IMR-90 (cell line): Measurements from ENCODE around the gene FAM193A. TPM values are rescaled to one million over a fixed set of nuclear protein-coding genes. Genes with fewer than 3 reads are reported as not detected.
A peak's percentile ranks its signal among the peaks of the same experiment; 100 is the strongest.

Source experiments
- ATAC-seq: fragments of 200-7000 bp; cut with Tn5 transposase; 2 replicates; pipeline ENCODE4 v1.9.1; 2020; ENCODE audit warnings: low read depth, mild to moderate bottlenecking, moderate library complexity
- BruUV-seq: library from RNA; stranded (reverse); fragments of 400-500 nt; replicated peaks from 2 replicates; lab custom pipeline; 2021; lab: Mats Ljungman, UMichigan
- CTCF ChIA-PET: fragments of 300-600 bp; formaldehyde crosslinking; extraction: SDS; loops from one replicate; lab custom pipeline; 2021; ENCODE audit warnings: antibody characterized with exemption; lab: Yijun Ruan, JAX
- POLR2A ChIA-PET: fragments of 300-600 bp; sonication (Branson Sonifier 250); formaldehyde crosslinking; loops from one replicate; lab custom pipeline; 2022; ENCODE audit warnings: antibody characterized with exemption; ENCODE audit not compliant: unreplicated experiment; lab: Charles Lee
- DNase-seq: peaks from one replicate; pipeline ENCODE4 v3.0.0; 2013
- H2AFZ ChIP-seq: replicated peaks from 2 replicates; pipeline ENCODE3; 2013; ENCODE audit warnings: low read length, mild to moderate bottlenecking; ENCODE audit not compliant: poor library complexity
- H2AK5ac ChIP-seq: 2 replicates; pipeline ENCODE4 v1.6.1; 2013; ENCODE audit warnings: low read depth, low read length, inconsistent platforms
- H2AK9ac ChIP-seq: replicated peaks from 2 replicates; pipeline ENCODE3; 2013; ENCODE audit warnings: mild to moderate bottlenecking, low read depth, low read length, moderate library complexity; ENCODE audit not compliant: poor library complexity
- H2BK120ac ChIP-seq: 2 replicates; pipeline ENCODE4 v1.6.1; 2013; ENCODE audit warnings: low read depth, low read length, inconsistent platforms
- H2BK15ac ChIP-seq: 3 replicates; pipeline ENCODE4 v1.6.1; 2013; ENCODE audit warnings: low read depth, low read length, inconsistent platforms
- H2BK20ac ChIP-seq: 2 replicates; pipeline ENCODE4 v1.6.1; 2013; ENCODE audit warnings: low read depth, mild to moderate bottlenecking, inconsistent platforms, low read length, moderate library complexity
- H2BK5ac ChIP-seq: 2 replicates; pipeline ENCODE4 v1.6.1; 2013; ENCODE audit warnings: mild to moderate bottlenecking, low read depth, low read length, inconsistent platforms; ENCODE audit not compliant: poor library complexity, severe bottlenecking
- H3K14ac ChIP-seq: replicated peaks from 2 replicates; pipeline ENCODE4 v1.6.1; 2013; ENCODE audit warnings: low read depth, low read length, inconsistent platforms
- H3K18ac ChIP-seq: 2 replicates; pipeline ENCODE4 v1.6.1; 2013; ENCODE audit warnings: low read depth, low read length, control low read depth
- H3K23ac ChIP-seq: 2 replicates; pipeline ENCODE4 v1.6.1; 2013; ENCODE audit warnings: low read depth, low read length, inconsistent platforms
- H3K27ac ChIP-seq: 2 replicates; pipeline ENCODE4 v1.5.1; 2013; ENCODE audit warnings: mild to moderate bottlenecking, control low read depth, low read length; ENCODE audit not compliant: insufficient read depth
- H3K27me3 ChIP-seq: 2 replicates; pipeline ENCODE4 v1.6.1; 2013; ENCODE audit warnings: low read length; ENCODE audit not compliant: control insufficient read depth, insufficient read depth
- H3K36me3 ChIP-seq: 2 replicates; pipeline ENCODE4 v1.6.1; 2013; ENCODE audit warnings: low read length, mixed read lengths; ENCODE audit not compliant: control insufficient read depth, insufficient read depth
- H3K4ac ChIP-seq: 2 replicates; pipeline ENCODE4 v1.6.1; 2013; ENCODE audit warnings: low read depth, low read length, inconsistent platforms
- H3K4me1 ChIP-seq: 2 replicates; pipeline ENCODE4 v1.6.1; 2013; ENCODE audit warnings: low read length, mixed read lengths; ENCODE audit not compliant: control insufficient read depth, insufficient read depth
- H3K4me2 ChIP-seq: 2 replicates; pipeline ENCODE4 v1.6.1; 2013; ENCODE audit warnings: low read depth, mild to moderate bottlenecking, control low read depth, low read length, moderate library complexity
- H3K4me3 ChIP-seq: 2 replicates; pipeline ENCODE4 v1.5.1; 2013; ENCODE audit warnings: low read depth, mild to moderate bottlenecking, control low read depth, low read length, moderate library complexity; ENCODE audit not compliant: insufficient read depth
- H3K56ac ChIP-seq: 2 replicates; pipeline ENCODE4 v1.6.1; 2013; ENCODE audit warnings: low read length, inconsistent platforms; ENCODE audit not compliant: insufficient read depth; ENCODE audit errors: extremely low read depth
- H3K79me1 ChIP-seq, 2 experiments: 2 replicates each; pipeline ENCODE4 v1.6.1; 2013; ENCODE audit warnings: low read length in 2 of 2, inconsistent platforms in 1 of 2, low read depth in 1 of 2
- H3K9ac ChIP-seq: 2 replicates; pipeline ENCODE4 v1.6.1; 2013; ENCODE audit warnings: low read depth, low read length, control low read depth
- H3K9me1 ChIP-seq: 2 replicates; pipeline ENCODE4 v1.6.1; 2013; ENCODE audit warnings: low read length, inconsistent platforms; ENCODE audit not compliant: insufficient read depth
- H3K9me3 ChIP-seq: 2 replicates; pipeline ENCODE4 v1.6.1; 2013; ENCODE audit warnings: low read length; ENCODE audit not compliant: control insufficient read depth, insufficient read depth
- H4K20me1 ChIP-seq: 2 replicates; pipeline ENCODE4 v1.6.1; 2013; ENCODE audit warnings: low read length, inconsistent platforms; ENCODE audit not compliant: insufficient read depth
- H4K5ac ChIP-seq: 2 replicates; pipeline ENCODE4 v1.6.1; 2013; ENCODE audit warnings: mild to moderate bottlenecking, low read depth, low read length, control low read depth
- H4K8ac ChIP-seq, 2 experiments: 2 replicates each; pipeline ENCODE4 v1.6.1; 2013; ENCODE audit warnings: low read depth in 2 of 2, low read length in 2 of 2, control low read depth in 1 of 2, inconsistent platforms in 1 of 2
- H4K91ac ChIP-seq: 2 replicates; pipeline ENCODE4 v1.6.1; 2013; ENCODE audit warnings: low read depth, low read length, inconsistent platforms; ENCODE audit not compliant: insufficient read depth
- BHLHE40 ChIP-seq: fragments of 150-350 bp; IDR thresholded peaks from 2 replicates; pipeline ENCODE4 v1.6.1; 2016; ENCODE audit warnings: mild to moderate bottlenecking, low read depth, low read length
- CEBPB ChIP-seq: IDR thresholded peaks from 2 replicates; pipeline ENCODE4 v1.6.1; 2012; ENCODE audit warnings: low read depth, low read length, improper control_type of control experiment
- CHD1 ChIP-seq: IDR thresholded peaks from 2 replicates; pipeline ENCODE4 v1.6.1; 2012; ENCODE audit warnings: low read depth, low read length, improper control_type of control experiment
- ELK1 ChIP-seq: fragments of 150-350 bp; IDR thresholded peaks from 2 replicates; pipeline ENCODE4 v1.6.1; 2016; ENCODE audit warnings: low read depth, mild to moderate bottlenecking, low read length, moderate library complexity, borderline replicate concordance
- FOS ChIP-seq: fragments of 150-350 bp; IDR thresholded peaks from 2 replicates; pipeline ENCODE4 v1.6.1; 2016; ENCODE audit warnings: low read depth, low read length
- MAFK ChIP-seq: IDR thresholded peaks from 2 replicates; pipeline ENCODE4 v1.6.1; 2012; ENCODE audit warnings: low read depth, low read length, improper control_type of control experiment
- MAZ ChIP-seq: IDR thresholded peaks from 2 replicates; pipeline ENCODE4 v1.6.1; 2012; ENCODE audit warnings: low read depth, mild to moderate bottlenecking, low read length, improper control_type of control experiment, moderate library complexity, borderline replicate concordance
- MXI1 ChIP-seq: IDR thresholded peaks from 2 replicates; pipeline ENCODE4 v1.6.1; 2012; ENCODE audit warnings: low read depth, mild to moderate bottlenecking, low read length, moderate library complexity, borderline replicate concordance
- NFE2L2 ChIP-seq: fragments of 150-350 bp; IDR thresholded peaks from 2 replicates; pipeline ENCODE4 v1.6.1; 2016; ENCODE audit warnings: low read depth, mild to moderate bottlenecking, low read length
- POLR2A ChIP-seq: IDR thresholded peaks from 2 replicates; pipeline ENCODE4 v1.6.1; 2012; ENCODE audit warnings: mild to moderate bottlenecking, low read depth, low read length
- RAD21 ChIP-seq: IDR thresholded peaks from 2 replicates; pipeline ENCODE4 v1.6.1; 2012; ENCODE audit warnings: low read length, improper control_type of control experiment
- RCOR1 ChIP-seq: IDR thresholded peaks from 2 replicates; pipeline ENCODE4 v1.6.1; 2012; ENCODE audit warnings: mild to moderate bottlenecking, low read length, improper control_type of control experiment; ENCODE audit not compliant: insufficient replicate concordance
- RFX5 ChIP-seq: IDR thresholded peaks from 2 replicates; pipeline ENCODE4 v1.8.0; 2012; ENCODE audit warnings: low read depth, mild to moderate bottlenecking, low read length, moderate library complexity
- SMC3 ChIP-seq: fragments of 150-350 bp; IDR thresholded peaks from 2 replicates; pipeline ENCODE4 v1.6.1; 2016; ENCODE audit warnings: low read depth, mild to moderate bottlenecking, antibody characterized with exemption, low read length, moderate library complexity
- WGBS, 2 experiments: methylation state at CpG; one replicate each; pipeline versions ENCODE4 v1.1.5 to v1.1.7; 2013; ENCODE audit warnings: missing lambda C conversion rate in 2 of 2; ENCODE audit not compliant: insufficient read length in 1 of 2; ENCODE audit errors: extremely low coverage in 2 of 2; 5-methylcytosine and 5-hydroxymethylcytosine counted together
- dilution Hi-C: fragments of 300-500 bp; cut with HindIII; formaldehyde crosslinking; loops from one replicate; pipeline ENCODE4 v1.14.3; 2018; ENCODE audit warnings: low sequenced_read_pairs; ENCODE audit not compliant: unreplicated experiment
- in situ Hi-C: fragments of 300-500 bp; cut with MboI; formaldehyde crosslinking; loops from 3 replicates; pipeline ENCODE4 v1.14.3; 2019; ENCODE audit warnings: low sequenced_read_pairs, inconsistent platforms, mixed read lengths
- intact Hi-C: fragments of 100-400 bp; cut with micrococcal nuclease; formaldehyde crosslinking; loops from 2 replicates; pipeline ENCODE4 v1.10.0; 2022
- polyA plus RNA-seq, 3 experiments: library from polyadenylated mRNA; depleted of rRNA; stranded (reverse); fragments of >200 nt; gene quantifications; 2 replicates each; pipeline ENCODE4 v1.2.3, GENCODE V29; 2012; ENCODE audit warnings: low replicate concordance in 1 of 3
- total RNA-seq: library from RNA; depleted of rRNA; stranded (reverse); fragments of >200 nt; gene quantifications from 2 replicates; pipeline ENCODE4 v1.2.3, GENCODE V29; 2012
- TF ChIP-seq, protein P1 (sequence below): fragments of 150-350 bp; IDR thresholded peaks from 2 replicates; pipeline ENCODE4 v1.6.1; 2017; ENCODE audit warnings: mild to moderate bottlenecking, antibody characterized with exemption, low read length, low read depth
- TF ChIP-seq, protein P2 (sequence below): conservative IDR thresholded peaks from 2 replicates; pipeline ENCODE4 v1.5.1; 2012; ENCODE audit warnings: mild to moderate bottlenecking, low read depth, low read length, improper control_type of control experiment

Gene FAM193A
- total and polyA plus RNA-seq, 2 of the 4 experiments (the other 2 are of a cell fraction) = 6.8 to 11.0 TPM

DNA sequence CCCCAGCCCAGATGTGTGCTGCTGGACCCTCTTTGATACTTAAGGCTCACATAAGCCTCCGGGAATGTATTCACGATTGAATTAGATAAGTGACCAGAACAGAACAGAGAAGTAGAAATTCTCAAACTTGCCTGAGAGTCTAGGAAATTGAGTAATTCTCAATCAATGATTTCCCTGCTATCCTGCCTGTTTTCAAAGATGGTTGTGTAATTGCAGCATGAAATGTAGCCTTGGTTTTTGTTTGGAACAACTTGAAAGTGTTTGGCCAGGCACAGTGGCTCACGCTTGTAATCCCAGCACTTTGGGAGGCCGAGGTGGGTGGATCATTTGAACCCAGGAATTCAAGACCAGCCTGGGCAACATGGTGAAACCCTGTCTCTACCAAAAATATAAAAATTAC is 178.5 kb downstream of the FAM193A start:
- Histone ChIP-seq H2BK15ac (no peak overlapping the region), H3K9ac (no peak overlapping the region), H3K4me1 (peaks cover 3% of the 10 kb centered on the region; the same call in 1 of the 2 replicates), H3K27ac (no peak overlapping the region), H2AFZ (no peak overlapping the region), H3K9me3 (no peaks in the 10 kb centered on the region), H3K14ac (no peak overlapping the region), H3K18ac (no peak overlapping the region), H4K91ac (no peak overlapping the region), H2BK5ac (no peak overlapping the region), H2AK9ac (no peak overlapping the region), H3K36me3 (peaks cover 25% of the 10 kb centered on the region), H4K20me1 (peaks cover 9% of the 10 kb centered on the region), H3K4me2 (no peak overlapping the region), H4K5ac (no peak overlapping the region), H2BK120ac (no peak overlapping the region), H3K9me1 (peaks cover 14% of the 10 kb centered on the region), H3K4ac (no peak overlapping the region), H3K23ac (no peak overlapping the region), H2AK5ac (no peak overlapping the region), H3K56ac (no peak overlapping the region), H4K8ac (0 out of 4 replicates have a peak overlapping the region, but pooled peaks of 1 of the 2 experiments have one; percentile 5), H2BK20ac (no peak overlapping the region), H3K27me3 (no peaks in the 10 kb centered on the region), H3K4me3 (no peak overlapping the region), H3K79me1 (peaks cover 20 to 42% of the 10 kb centered on the region in 2 experiments)
- no TSS peak for BruUV-seq
- no peak for ATAC-seq
- intact Hi-C loops (no loop called here), in situ Hi-C loops (no loop called here), dilution Hi-C loops (no loop called here)
- no CpG with 5 or more reads among the region's 4 CpGs for WGBS, 2 experiments
- no peak for DNase-seq
- TF ChIP-seq CEBPB = no peak
- TF ChIP-seq MAFK = no peak
- TF ChIP-seq, protein P1, sequence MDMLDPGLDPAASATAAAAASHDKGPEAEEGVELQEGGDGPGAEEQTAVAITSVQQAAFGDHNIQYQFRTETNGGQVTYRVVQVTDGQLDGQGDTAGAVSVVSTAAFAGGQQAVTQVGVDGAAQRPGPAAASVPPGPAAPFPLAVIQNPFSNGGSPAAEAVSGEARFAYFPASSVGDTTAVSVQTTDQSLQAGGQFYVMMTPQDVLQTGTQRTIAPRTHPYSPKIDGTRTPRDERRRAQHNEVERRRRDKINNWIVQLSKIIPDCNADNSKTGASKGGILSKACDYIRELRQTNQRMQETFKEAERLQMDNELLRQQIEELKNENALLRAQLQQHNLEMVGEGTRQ = no peak
- no peak for TF ChIP-seq FOS
- TF ChIP-seq RFX5 = no peak
- TF ChIP-seq MXI1 = no peak
- no peak for TF ChIP-seq BHLHE40
- no peak for TF ChIP-seq POLR2A
- TF ChIP-seq MAZ = no peak
- TF ChIP-seq CHD1 = no peak
- TF ChIP-seq RCOR1 = no peak
- no peak for TF ChIP-seq RAD21
- TF ChIP-seq SMC3 = no peak
- TF ChIP-seq ELK1 = no peak
- TF ChIP-seq, protein P2, sequence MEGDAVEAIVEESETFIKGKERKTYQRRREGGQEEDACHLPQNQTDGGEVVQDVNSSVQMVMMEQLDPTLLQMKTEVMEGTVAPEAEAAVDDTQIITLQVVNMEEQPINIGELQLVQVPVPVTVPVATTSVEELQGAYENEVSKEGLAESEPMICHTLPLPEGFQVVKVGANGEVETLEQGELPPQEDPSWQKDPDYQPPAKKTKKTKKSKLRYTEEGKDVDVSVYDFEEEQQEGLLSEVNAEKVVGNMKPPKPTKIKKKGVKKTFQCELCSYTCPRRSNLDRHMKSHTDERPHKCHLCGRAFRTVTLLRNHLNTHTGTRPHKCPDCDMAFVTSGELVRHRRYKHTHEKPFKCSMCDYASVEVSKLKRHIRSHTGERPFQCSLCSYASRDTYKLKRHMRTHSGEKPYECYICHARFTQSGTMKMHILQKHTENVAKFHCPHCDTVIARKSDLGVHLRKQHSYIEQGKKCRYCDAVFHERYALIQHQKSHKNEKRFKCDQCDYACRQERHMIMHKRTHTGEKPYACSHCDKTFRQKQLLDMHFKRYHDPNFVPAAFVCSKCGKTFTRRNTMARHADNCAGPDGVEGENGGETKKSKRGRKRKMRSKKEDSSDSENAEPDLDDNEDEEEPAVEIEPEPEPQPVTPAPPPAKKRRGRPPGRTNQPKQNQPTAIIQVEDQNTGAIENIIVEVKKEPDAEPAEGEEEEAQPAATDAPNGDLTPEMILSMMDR = no peak
- no peak for TF ChIP-seq NFE2L2
- POLR2A ChIA-PET = no interaction called here
- CTCF ChIA-PET = no interaction called here
